Choroid plexus epithelial cell (primary cell): ENCODE data around the gene EPHB1.

ENCODE experiments used
- DNase-seq: peaks from one replicate; pipeline ENCODE4 v3.0.0-alpha.2; 2010; ENCODE audit warnings: low read depth
- H3K4me3 ChIP-seq: 2 replicates; pipeline ENCODE4 v1.5.1; 2011; ENCODE audit warnings: low read depth, mild to moderate bottlenecking, control low read depth, low read length, moderate library complexity
- CTCF ChIP-seq: conservative IDR thresholded peaks from 2 replicates; pipeline ENCODE4 v1.5.1; 2011; ENCODE audit warnings: low read depth, mild to moderate bottlenecking, control low read depth, inconsistent platforms, low read length, moderate library complexity

The EPHB1 gene

GRCh38 chr3:135197856-135198255, 402.8 kb downstream of the EPHB1 start:
- H3K4me3 ChIP-seq: no peak overlapping the region
- TF ChIP-seq CTCF: no peak
- DNase-seq: no peak

GRCh38 chr3:135199137-135199536, 404.1 kb downstream of the EPHB1 start:
- no peak overlapping the region for H3K4me3 ChIP-seq
- TF ChIP-seq CTCF: no peak
- DNase-seq: no peak

GRCh38 chr3:135203026-135203425, 408.0 kb downstream of the EPHB1 start:
- no peak overlapping the region for H3K4me3 ChIP-seq
- no peak for TF ChIP-seq CTCF

GRCh38 chr3:135213213-135213612, 418.2 kb downstream of the EPHB1 start:
- H3K4me3 ChIP-seq: no peak overlapping the region
- no peak for DNase-seq
- no peak for TF ChIP-seq CTCF

More at GRCh38 chr3:135203026-135203425, 408.0 kb downstream of the EPHB1 start:
- DNase-seq: no peak

GRCh38 chr3:135213822-135214221, 418.8 kb downstream of the EPHB1 start:
- no peak for TF ChIP-seq CTCF
- DNase-seq: no peak
- no peak overlapping the region for H3K4me3 ChIP-seq

- DNase-seq: no peak
- TF ChIP-seq CTCF: no peak
- H3K4me3 ChIP-seq: no peak overlapping the region
Observed at GRCh38 chr3:135214400-135214799, 419.3 kb downstream of the EPHB1 start.

GRCh38 chr3:135215516-135215915, 420.5 kb downstream of the EPHB1 start:
- no peak for TF ChIP-seq CTCF
- H3K4me3 ChIP-seq: no peak overlapping the region
- no peak for DNase-seq
